HEK293 (cell line): Measurements from ENCODE around the gene RAD51.

Experiments used
- CTCF ChIA-PET: fragments of 350-600 bp; formaldehyde crosslinking; extraction: SDS; loops from one replicate; lab custom pipeline; 2021; ENCODE audit warnings: antibody characterized with exemption; lab: Yijun Ruan, JAX
- POLR2A ChIA-PET: fragments of 300-600 bp; formaldehyde crosslinking; extraction: SDS; loops from one replicate; lab custom pipeline; 2020; ENCODE audit warnings: antibody characterized with exemption, inconsistent platforms; lab: Yijun Ruan, JAX
- H3K27ac ChIP-seq: fragments of 200-500 bp; sonication (Bioruptor generic); 2 replicates; pipeline ENCODE4 v1.5.1; 2014; ENCODE audit warnings: low read depth, low read length, control low read depth, inconsistent platforms; ENCODE audit errors: extremely low read depth
- H3K36me3 ChIP-seq, 2 experiments: fragments of 200-500 bp in 1 of 2; sonication (Bioruptor generic) in 1 of 2; 1 replicate in 1 of 2; 2 replicates in 1 of 2; pipeline ENCODE4 v1.5.1; 2014 to 2017; ENCODE audit warnings: inconsistent platforms in 2 of 2, low read length in 2 of 2; ENCODE audit not compliant: control insufficient read depth in 2 of 2, insufficient read depth in 1 of 2
- H3K4me1 ChIP-seq: fragments of 200-500 bp; sonication (Bioruptor generic); 2 replicates; pipeline ENCODE4 v1.5.1; 2014; ENCODE audit warnings: mild to moderate bottlenecking, low read length, inconsistent platforms; ENCODE audit not compliant: control insufficient read depth, insufficient read depth
- H3K4me3 ChIP-seq: 2 replicates; pipeline ENCODE4 v1.5.1; 2011; ENCODE audit warnings: low read depth, mild to moderate bottlenecking, control low read depth, low read length, moderate library complexity
- H3K9me3 ChIP-seq: fragments of 200-500 bp; sonication (Bioruptor generic); 2 replicates; pipeline ENCODE4 v1.5.1; 2014; ENCODE audit warnings: low read depth, low read length, inconsistent platforms; ENCODE audit not compliant: control insufficient read depth, insufficient read depth
- REPIN1 ChIP-seq: fragments of 450-650 bp; formaldehyde crosslinking; IDR thresholded peaks from 2 replicates; pipeline ENCODE4 v1.5.1; 2017; ENCODE audit warnings: missing biosample characterization, missing genetic modification characterization, low read depth
- TRIM28 ChIP-seq: IDR thresholded peaks from 2 replicates; pipeline ENCODE4 v1.6.1; 2011; ENCODE audit warnings: low read length, control low read depth, borderline replicate concordance
- ZBTB26 ChIP-seq: fragments of 450-650 bp; formaldehyde crosslinking; optimal IDR thresholded peaks from 2 replicates; pipeline ENCODE3; 2016; ENCODE audit warnings: missing biosample characterization, mild to moderate bottlenecking, missing genetic modification characterization
- ZNF391 ChIP-seq: fragments of 450-650 bp; formaldehyde crosslinking; IDR thresholded peaks from 2 replicates; pipeline ENCODE4 v1.5.1; 2016; ENCODE audit warnings: low read depth, missing biosample characterization, missing genetic modification characterization, borderline replicate concordance

The RAD51 gene

GRCh38 chr15:40776537-40777141, 81.7 kb downstream of the RAD51 start:
- no peak overlapping the region for H3K4me3 ChIP-seq
- H3K9me3 ChIP-seq: no peaks in the 10 kb centered on the region
- no peak for TF ChIP-seq ZBTB26 (tag by site-specific recombination)
- TF ChIP-seq ZNF391 (tag by site-specific recombination): no peak
- no peak for TF ChIP-seq REPIN1
- TF ChIP-seq TRIM28: no peak
- H3K4me1 ChIP-seq: no peaks in the 10 kb centered on the region
- CTCF ChIA-PET: interaction anchor here (0.5 to 1.1 kb wide), 3 partner anchors 8 to 82 kb away, joined by 3 to 5 read pairs (median 3); no protein-coding TSS in a partner anchor
- POLR2A ChIA-PET: no interaction called here
- H3K36me3 ChIP-seq: peaks cover 12 to 65% of the 10 kb centered on the region in 2 experiments; a peak in 2 of 3 replicates
- H3K27ac ChIP-seq: no peak overlapping the region
